Measurements from ENCODE around the gene TMEM156. TPM values are rescaled to one million over a fixed set of nuclear protein-coding genes. Genes with fewer than 3 reads are reported as not detected.

TMEM156 gene, protein sequence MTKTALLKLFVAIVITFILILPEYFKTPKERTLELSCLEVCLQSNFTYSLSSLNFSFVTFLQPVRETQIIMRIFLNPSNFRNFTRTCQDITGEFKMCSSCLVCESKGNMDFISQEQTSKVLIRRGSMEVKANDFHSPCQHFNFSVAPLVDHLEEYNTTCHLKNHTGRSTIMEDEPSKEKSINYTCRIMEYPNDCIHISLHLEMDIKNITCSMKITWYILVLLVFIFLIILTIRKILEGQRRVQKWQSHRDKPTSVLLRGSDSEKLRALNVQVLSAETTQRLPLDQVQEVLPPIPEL
- not detected in 2 replicates for polyA plus RNA-seq (2013)

DNA sequence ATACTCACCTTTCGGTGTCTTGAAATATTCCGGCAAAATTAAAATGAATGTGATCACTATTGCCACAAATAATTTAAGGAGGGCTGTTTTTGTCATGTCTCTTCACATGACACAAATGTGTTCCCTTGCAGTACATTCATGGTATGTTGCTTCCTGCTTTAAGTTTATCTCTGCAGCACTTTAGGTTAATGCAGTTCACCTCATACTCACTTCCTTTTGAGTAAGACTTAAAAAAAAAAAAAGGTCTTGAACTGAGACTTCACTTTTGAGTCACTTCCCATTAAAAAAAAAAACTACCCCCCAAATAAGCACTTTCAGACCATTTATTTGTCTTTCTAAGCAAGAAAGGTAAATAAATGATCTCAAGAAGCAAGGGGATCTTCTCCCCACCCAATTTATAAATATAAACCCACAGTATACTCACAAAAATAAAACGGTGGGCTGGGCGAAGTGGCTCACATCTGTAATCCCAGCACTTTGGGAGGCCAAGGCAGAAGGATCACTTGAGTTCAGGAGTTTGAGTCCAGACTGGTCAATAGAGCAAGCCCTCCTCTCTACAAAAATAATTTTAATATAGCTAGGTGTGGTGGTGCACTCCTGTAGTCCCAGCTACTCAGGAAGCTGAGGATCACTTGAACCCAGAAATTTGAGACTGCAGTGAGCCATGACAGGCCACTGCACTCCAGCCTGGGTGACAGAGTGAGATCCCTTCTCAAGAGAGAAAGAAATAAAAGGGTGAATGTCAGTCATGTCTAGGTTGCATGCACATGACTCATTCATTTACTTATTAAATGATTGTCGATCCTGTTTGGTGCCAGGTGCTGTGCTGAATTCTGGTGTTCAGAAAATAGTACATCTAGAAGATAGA, at the start of gene TMEM156:
TMEM156 (minus strand) TSS at position 192 of the 868 bp plus-strand sequence; CDS start at position 96, 96 bp downstream.
- H3K9ac ChIP-seq (ENCODE audit: low read length): no peak within 1 kb of the TSS
- H2BK120ac ChIP-seq (ENCODE audit: insufficient read depth, low read length, poor library complexity): no peak within 1 kb of the TSS
- no peak within 1 kb of the TSS for H3K18ac ChIP-seq (ENCODE audit: low read length)
- no peaks in the 10 kb centered on the region for H3K79me1 ChIP-seq (ENCODE audit: low read length)
- no peak within 1 kb of the TSS for H3K4ac ChIP-seq (ENCODE audit: low read depth, low read length)
- H4K91ac ChIP-seq (ENCODE audit: low read depth, low read length): no peak within 1 kb of the TSS
- H2AK5ac ChIP-seq (ENCODE audit: low read length): no peak within 1 kb of the TSS
- no peak within 1 kb of the TSS for H2BK12ac ChIP-seq (ENCODE audit: low read length)
- H3K27ac ChIP-seq (ENCODE audit: low read depth, low read length): no peak within 1 kb of the TSS
- H3K9me3 ChIP-seq (ENCODE audit: insufficient read depth, low read depth, low read length): no peaks in the 10 kb centered on the region
- no peak within 1 kb of the TSS for H3K23ac ChIP-seq (ENCODE audit: low read length)
- no peaks in the 10 kb centered on the region for H3K79me2 ChIP-seq (ENCODE audit: control insufficient read depth, insufficient read depth, low read length, poor library complexity)
- DNase-seq: no peak
- no peak within 1 kb of the TSS for H4K8ac ChIP-seq (ENCODE audit: low read depth, low read length)
- peaks cover 3% of the 10 kb centered on the region in 2 experiments for H3K4me1 ChIP-seq (ENCODE audit: control insufficient read depth in 1 of 2, insufficient read depth in 2 of 2, low read length in 2 of 2)
- WGBS (ENCODE audit: extremely low coverage, insufficient coverage, insufficient read length): no CpG with 5 or more reads among the region's 5 CpGs
- H3K27me3 ChIP-seq (ENCODE audit: insufficient read depth, low read length): no peaks in the 10 kb centered on the region
- H2AFZ ChIP-seq (ENCODE audit: insufficient read depth, low read length, poor library complexity): no peak within 1 kb of the TSS
- H4K12ac ChIP-seq (ENCODE audit: low read depth, low read length): no peak within 1 kb of the TSS
- no peaks in the 10 kb centered on the region for H3K36me3 ChIP-seq (ENCODE audit: control insufficient read depth in 1 of 2, insufficient read depth in 2 of 2, low read length in 2 of 2)
- H3K14ac ChIP-seq (ENCODE audit: low read length): no peak within 1 kb of the TSS
- H2BK5ac ChIP-seq (ENCODE audit: low read depth, low read length, poor library complexity): no peak within 1 kb of the TSS
- H3K4me3 ChIP-seq (ENCODE audit: low read depth, low read length): no peak within 1 kb of the TSS
- no peak within 1 kb of the TSS for H3K4me2 ChIP-seq (ENCODE audit: low read length)

DNA sequence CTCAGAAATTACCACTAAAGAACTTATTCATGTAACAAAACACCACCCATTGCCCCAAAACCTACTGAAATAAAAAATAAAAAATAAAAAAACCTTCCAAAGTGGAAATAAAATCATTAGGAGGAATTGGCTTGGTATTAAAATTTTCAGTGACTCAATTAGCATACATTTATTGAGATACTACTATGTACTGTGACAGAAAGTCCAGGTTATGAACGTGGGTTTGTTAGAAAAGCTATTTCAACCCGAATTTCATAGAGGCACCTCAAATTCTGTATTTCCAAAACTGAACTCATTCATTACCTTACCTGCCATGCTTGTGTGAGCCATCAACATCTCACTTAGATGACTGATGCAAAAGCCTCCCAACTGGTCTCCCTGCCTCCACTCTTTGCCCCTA, 46.6 kb upstream of the TMEM156 start:
- no peaks in the 10 kb centered on the region for H3K27me3 ChIP-seq (ENCODE audit: insufficient read depth, low read length)
- no peak overlapping the region for H3K9ac ChIP-seq (ENCODE audit: low read length)
- H3K27ac ChIP-seq (ENCODE audit: low read depth, low read length): no peak overlapping the region
- H3K4me2 ChIP-seq (ENCODE audit: low read length): no peak overlapping the region
- H3K4me3 ChIP-seq (ENCODE audit: low read depth, low read length): no peak overlapping the region
- no peaks in the 10 kb centered on the region for H3K79me2 ChIP-seq (ENCODE audit: control insufficient read depth, insufficient read depth, low read length, poor library complexity)
- H3K4ac ChIP-seq (ENCODE audit: low read depth, low read length): no peak overlapping the region
- H2BK5ac ChIP-seq (ENCODE audit: low read depth, low read length, poor library complexity): no peak overlapping the region
- no peak overlapping the region for H4K12ac ChIP-seq (ENCODE audit: low read depth, low read length)
- no peak overlapping the region for H3K23ac ChIP-seq (ENCODE audit: low read length)
- no peak overlapping the region for H2BK12ac ChIP-seq (ENCODE audit: low read length)
- H2BK120ac ChIP-seq (ENCODE audit: insufficient read depth, low read length, poor library complexity): no peak overlapping the region
- no peak overlapping the region for H2AFZ ChIP-seq (ENCODE audit: insufficient read depth, low read length, poor library complexity)
- H4K8ac ChIP-seq (ENCODE audit: low read depth, low read length): no peak overlapping the region
- no CpG with 5 or more reads among the region's 2 CpGs for WGBS (ENCODE audit: extremely low coverage, insufficient coverage, insufficient read length)
- no peaks in the 10 kb centered on the region for H3K4me1 ChIP-seq (ENCODE audit: control insufficient read depth in 1 of 2, insufficient read depth in 2 of 2, low read length in 2 of 2)
- no peak for DNase-seq
- no peaks in the 10 kb centered on the region for H3K9me3 ChIP-seq (ENCODE audit: insufficient read depth, low read depth, low read length)
- no peak overlapping the region for H3K14ac ChIP-seq (ENCODE audit: low read length)
- peaks cover 0 to 4% of the 10 kb centered on the region in 2 experiments for H3K36me3 ChIP-seq (ENCODE audit: control insufficient read depth in 1 of 2, insufficient read depth in 2 of 2, low read length in 2 of 2)
- no peaks in the 10 kb centered on the region for H3K79me1 ChIP-seq (ENCODE audit: low read length)
- H4K91ac ChIP-seq (ENCODE audit: low read depth, low read length): no peak overlapping the region
- H3K18ac ChIP-seq (ENCODE audit: low read length): no peak overlapping the region
- H2AK5ac ChIP-seq (ENCODE audit: low read length): no peak overlapping the region

DNA sequence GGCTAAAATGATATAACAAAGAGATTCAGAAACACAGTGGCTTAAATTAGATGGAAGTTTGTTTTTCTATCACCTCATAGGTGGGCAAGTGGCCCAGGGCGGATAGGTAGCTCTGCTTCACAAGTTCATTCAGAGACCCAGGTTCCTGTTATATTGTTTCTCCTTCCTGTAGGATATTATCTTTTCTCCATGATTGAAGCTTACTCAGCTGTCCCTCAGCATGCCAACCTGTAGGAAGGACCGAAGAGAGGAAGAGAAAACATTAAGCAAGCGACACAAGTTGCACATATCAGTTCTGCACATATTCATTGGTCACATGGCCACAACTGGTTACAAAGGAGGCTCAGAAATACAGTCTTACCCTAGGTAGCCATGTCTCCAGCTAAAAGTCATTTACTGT, 36.7 kb upstream of the TMEM156 start:
- Histone ChIP-seq H4K12ac (ENCODE audit: low read depth, low read length) (no peak overlapping the region), H4K91ac (ENCODE audit: low read depth, low read length) (no peak overlapping the region), H3K14ac (ENCODE audit: low read length) (no peak overlapping the region), H3K79me1 (ENCODE audit: low read length) (no peaks in the 10 kb centered on the region), H3K4me1 (ENCODE audit: control insufficient read depth in 1 of 2, insufficient read depth in 2 of 2, low read length in 2 of 2) (no peaks in the 10 kb centered on the region), H4K8ac (ENCODE audit: low read depth, low read length) (no peak overlapping the region), H3K27me3 (ENCODE audit: insufficient read depth, low read length) (no peaks in the 10 kb centered on the region), H3K27ac (ENCODE audit: low read depth, low read length) (no peak overlapping the region), H3K4me3 (ENCODE audit: low read depth, low read length) (no peak overlapping the region), H3K9me3 (ENCODE audit: insufficient read depth, low read depth, low read length) (no peaks in the 10 kb centered on the region), H2BK12ac (ENCODE audit: low read length) (no peak overlapping the region), H3K4me2 (ENCODE audit: low read length) (no peak overlapping the region), H2BK120ac (ENCODE audit: insufficient read depth, low read length, poor library complexity) (no peak overlapping the region), H3K18ac (ENCODE audit: low read length) (no peak overlapping the region), H3K4ac (ENCODE audit: low read depth, low read length) (no peak overlapping the region), H2BK5ac (ENCODE audit: low read depth, low read length, poor library complexity) (no peak overlapping the region), H3K79me2 (ENCODE audit: control insufficient read depth, insufficient read depth, low read length, poor library complexity) (no peaks in the 10 kb centered on the region), H3K36me3 (ENCODE audit: control insufficient read depth in 1 of 2, insufficient read depth in 2 of 2, low read length in 2 of 2) (no peaks in the 10 kb centered on the region), H2AFZ (ENCODE audit: insufficient read depth, low read length, poor library complexity) (no peak overlapping the region), H3K9ac (ENCODE audit: low read length) (no peak overlapping the region), H2AK5ac (ENCODE audit: low read length) (no peak overlapping the region), H3K23ac (ENCODE audit: low read length) (no peak overlapping the region)
- DNase-seq: peak; percentile 17 to 57
- WGBS (ENCODE audit: extremely low coverage, insufficient coverage, insufficient read length): no CpG with 5 or more reads among the region's 3 CpGs

DNA sequence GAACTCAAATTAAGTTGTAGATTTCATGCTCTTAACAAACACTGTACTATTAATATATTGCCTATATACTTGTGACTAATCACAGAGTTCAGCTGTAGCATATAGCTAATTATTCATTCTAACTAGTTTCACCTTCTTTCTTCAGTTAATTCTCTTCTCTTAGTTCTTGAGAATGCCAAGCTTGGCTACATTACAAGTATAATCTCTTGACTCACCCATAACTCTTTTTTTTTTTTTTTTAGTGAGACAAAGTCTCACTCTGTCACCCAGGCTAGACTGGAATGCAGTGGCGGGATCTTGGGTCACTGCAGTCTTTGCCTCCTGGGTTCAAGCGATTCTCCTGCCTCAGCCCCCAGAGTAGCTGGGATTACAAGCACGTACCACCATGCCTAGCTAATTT, 35.2 kb upstream of the TMEM156 start:
- no peak overlapping the region for H4K12ac ChIP-seq (ENCODE audit: low read depth, low read length)
- no peak overlapping the region for H2AK5ac ChIP-seq (ENCODE audit: low read length)
- H3K36me3 ChIP-seq (ENCODE audit: control insufficient read depth in 1 of 2, insufficient read depth in 2 of 2, low read length in 2 of 2): no peaks in the 10 kb centered on the region
- H3K4ac ChIP-seq (ENCODE audit: low read depth, low read length): no peak overlapping the region
- no peak overlapping the region for H2AFZ ChIP-seq (ENCODE audit: insufficient read depth, low read length, poor library complexity)
- H3K27me3 ChIP-seq (ENCODE audit: insufficient read depth, low read length): no peaks in the 10 kb centered on the region
- no peak overlapping the region for H3K9ac ChIP-seq (ENCODE audit: low read length)
- no peaks in the 10 kb centered on the region for H3K79me2 ChIP-seq (ENCODE audit: control insufficient read depth, insufficient read depth, low read length, poor library complexity)
- no peak overlapping the region for H2BK5ac ChIP-seq (ENCODE audit: low read depth, low read length, poor library complexity)
- no peak overlapping the region for H3K18ac ChIP-seq (ENCODE audit: low read length)
- H4K91ac ChIP-seq (ENCODE audit: low read depth, low read length): no peak overlapping the region
- H3K4me3 ChIP-seq (ENCODE audit: low read depth, low read length): no peak overlapping the region
- H3K27ac ChIP-seq (ENCODE audit: low read depth, low read length): no peak overlapping the region
- no peak overlapping the region for H2BK120ac ChIP-seq (ENCODE audit: insufficient read depth, low read length, poor library complexity)
- H3K4me2 ChIP-seq (ENCODE audit: low read length): no peak overlapping the region
- no peak overlapping the region for H4K8ac ChIP-seq (ENCODE audit: low read depth, low read length)
- H3K23ac ChIP-seq (ENCODE audit: low read length): no peak overlapping the region
- H3K9me3 ChIP-seq (ENCODE audit: insufficient read depth, low read depth, low read length): no peaks in the 10 kb centered on the region
- peaks cover 0 to 4% of the 10 kb centered on the region in 2 experiments for H3K4me1 ChIP-seq (ENCODE audit: control insufficient read depth in 1 of 2, insufficient read depth in 2 of 2, low read length in 2 of 2)
- no peak overlapping the region for H3K14ac ChIP-seq (ENCODE audit: low read length)
- no peak overlapping the region for H2BK12ac ChIP-seq (ENCODE audit: low read length)
- no peaks in the 10 kb centered on the region for H3K79me1 ChIP-seq (ENCODE audit: low read length)
- no CpG with 5 or more reads among the region's 3 CpGs for WGBS (ENCODE audit: extremely low coverage, insufficient coverage, insufficient read length)
- no peak for DNase-seq

All from trophoblast cell (in vitro differentiated cells and primary cell).